Endodermal cell (in vitro differentiated cells): ENCODE results near the gene SNORC. TPM values are rescaled to one million over a fixed set of nuclear protein-coding genes. Genes with fewer than 3 reads are reported as not detected.
"Not testable (repeated sequence)": the region's sequence is repeated elsewhere in the genome, so short reads cannot be mapped to it uniquely, and the experiment has no call there.

Source experiments
- DNase-seq: peaks from one replicate; pipeline ENCODE4 v3.0.0-alpha.2; 2017
- H3K27ac ChIP-seq: 2 replicates; pipeline ENCODE4 v1.5.1; 2013; ENCODE audit warnings: mild to moderate bottlenecking, low read depth, low read length, moderate library complexity
- H3K27me3 ChIP-seq: 2 replicates; pipeline ENCODE4 v1.6.1; 2013; ENCODE audit warnings: mild to moderate bottlenecking, low read length, moderate library complexity; ENCODE audit not compliant: insufficient read depth, control insufficient read depth, poor library complexity, severe bottlenecking
- H3K36me3 ChIP-seq: 2 replicates; pipeline ENCODE4 v1.7.0; 2013; ENCODE audit warnings: mild to moderate bottlenecking, low read length, moderate library complexity; ENCODE audit not compliant: control insufficient read depth, insufficient read depth
- H3K4me1 ChIP-seq: one replicate; pipeline ENCODE4 v1.7.0; 2013; ENCODE audit warnings: low read length; ENCODE audit not compliant: control insufficient read depth, insufficient read depth
- H3K4me3 ChIP-seq: 2 replicates; pipeline ENCODE4 v1.5.1; 2013; ENCODE audit warnings: mild to moderate bottlenecking, low read length, moderate library complexity
- H3K9ac ChIP-seq: 2 replicates; pipeline ENCODE4 v1.6.1; 2013; ENCODE audit warnings: mild to moderate bottlenecking, low read length, moderate library complexity; ENCODE audit not compliant: poor library complexity, severe bottlenecking; ENCODE audit errors: extremely low read depth
- H3K9me3 ChIP-seq: 2 replicates; pipeline ENCODE4 v1.6.1; 2013; ENCODE audit warnings: mild to moderate bottlenecking, low read length, moderate library complexity; ENCODE audit not compliant: control insufficient read depth
- H3K27ac Mint-ChIP-seq: 2 replicates; pipeline ENCODE4 v1.8.0; 2020; ENCODE audit warnings: mixed read lengths
- H3K27me3 Mint-ChIP-seq: 2 replicates; pipeline ENCODE4 v1.8.0; 2021; ENCODE audit warnings: mild to moderate bottlenecking, mixed read lengths; ENCODE audit not compliant: insufficient read depth
- H3K36me3 Mint-ChIP-seq: 2 replicates; pipeline ENCODE4 v1.8.0; 2020; ENCODE audit warnings: low read depth, mixed read lengths
- H3K4me1 Mint-ChIP-seq: 2 replicates; pipeline ENCODE4 v1.8.0; 2020; ENCODE audit warnings: mixed read lengths
- H3K4me3 Mint-ChIP-seq: 2 replicates; pipeline ENCODE4 v1.8.0; 2020; ENCODE audit warnings: mild to moderate bottlenecking, moderate library complexity, mixed read lengths
- H3K9me3 Mint-ChIP-seq: 2 replicates; pipeline ENCODE4 v1.8.0; 2020; ENCODE audit warnings: mild to moderate bottlenecking, mixed read lengths
- CTCF ChIP-seq: fragments of 200-600 bp; sonication (generic); conservative IDR thresholded peaks from 2 replicates; pipeline ENCODE4 v1.5.0; 2021; ENCODE audit warnings: antibody characterized with exemption, mild to moderate bottlenecking
- WGBS, 2 experiments: methylation state at CpG; one replicate each; pipeline versions ENCODE4 v1.1.5 to v1.1.7; 2013; ENCODE audit warnings: missing lambda C conversion rate in 2 of 2, mixed read lengths in 1 of 2; ENCODE audit not compliant: insufficient coverage in 1 of 2, insufficient read length in 1 of 2; 5-methylcytosine and 5-hydroxymethylcytosine counted together
- total RNA-seq, 2 donors: library from RNA; stranded (reverse); fragmentation: NEBNext Ultra II Directional in 1 of 2; extraction: Animal tissue kit (Norgen Biotek cat#: 25700) in 1 of 2; gene quantifications; 2 replicates in 1 of 2; 3 replicates in 1 of 2; pipeline ENCODE4 v1.2.1, GENCODE V29; 2021

The SNORC gene
- total RNA-seq, 2 donors from 2014 or later = 3.6 to 5.0 TPM

GRCh38 chr2:232843834-232844233 is 26.2 kb upstream of the SNORC start:
- H3K36me3 ChIP-seq = peaks cover 85% of the 10 kb centered on the region
- peaks cover 64% of the 10 kb centered on the region for H3K36me3 Mint-ChIP-seq
- H3K9me3 Mint-ChIP-seq = no peaks in the 10 kb centered on the region
- H3K27ac Mint-ChIP-seq = no peak overlapping the region
- H3K4me3 Mint-ChIP-seq = no peak overlapping the region
- no peaks in the 10 kb centered on the region for H3K27me3 Mint-ChIP-seq
- H3K4me1 ChIP-seq = no peaks in the 10 kb centered on the region
- no peak overlapping the region for H3K9ac ChIP-seq
- H3K4me3 ChIP-seq = no peak overlapping the region
- no peaks in the 10 kb centered on the region for H3K27me3 ChIP-seq
- TF ChIP-seq CTCF = peak; percentile 61
- H3K4me1 Mint-ChIP-seq = peaks cover 3% of the 10 kb centered on the region
- no peaks in the 10 kb centered on the region for H3K9me3 ChIP-seq
- no peak overlapping the region for H3K27ac ChIP-seq
- 84 to 94% methylated on average over 2 of the region's 3 CpGs for WGBS, 2 experiments
- no peak for DNase-seq

- no peak overlapping the region for H3K27ac Mint-ChIP-seq
- Histone ChIP-seq H3K4me1 (no peaks in the 10 kb centered on the region), H3K36me3 (peaks cover 84% of the 10 kb centered on the region), H3K27me3 (no peaks in the 10 kb centered on the region), H3K9ac (no peak overlapping the region), H3K9me3 (no peaks in the 10 kb centered on the region), H3K4me3 (no peak overlapping the region), H3K27ac (no peak overlapping the region)
- H3K4me1 Mint-ChIP-seq = peaks cover 3% of the 10 kb centered on the region
- no peak for TF ChIP-seq CTCF
- no peaks in the 10 kb centered on the region for H3K27me3 Mint-ChIP-seq
- H3K4me3 Mint-ChIP-seq = no peak overlapping the region
- H3K36me3 Mint-ChIP-seq = peaks cover 69% of the 10 kb centered on the region
- no peak for DNase-seq
- H3K9me3 Mint-ChIP-seq = no peaks in the 10 kb centered on the region
Observed at GRCh38 chr2:232846055-232846454, 24.0 kb upstream of the SNORC start.

- H3K36me3 ChIP-seq = peaks cover 86% of the 10 kb centered on the region
- WGBS, 2 experiments = 80 to 98% methylated on average over 1 to 3 of the region's 3 CpGs
- DNase-seq = no peak
- no peak overlapping the region for H3K4me3 ChIP-seq
- H3K4me1 ChIP-seq = no peaks in the 10 kb centered on the region
- no peak overlapping the region for H3K9ac ChIP-seq
- Mint-ChIP-seq H3K27ac (peak overlapping the region; percentile 30), H3K9me3 (no peaks in the 10 kb centered on the region), H3K27me3 (no peaks in the 10 kb centered on the region), H3K36me3 (peaks cover 66% of the 10 kb centered on the region), H3K4me1 (no peaks in the 10 kb centered on the region), H3K4me3 (no peak overlapping the region)
- H3K9me3 ChIP-seq = no peaks in the 10 kb centered on the region
- no peaks in the 10 kb centered on the region for H3K27me3 ChIP-seq
- TF ChIP-seq CTCF = no peak
- H3K27ac ChIP-seq = no peak overlapping the region
Observed at GRCh38 chr2:232850039-232850438, 20.0 kb upstream of the SNORC start.

GRCh38 chr2:232852081-232852480 is 18.0 kb upstream of the SNORC start:
- H3K36me3 Mint-ChIP-seq = peaks cover 62% of the 10 kb centered on the region
- 93 to 96% methylated on average over 7 to 11 of the region's 11 CpGs for WGBS, 2 experiments

More at GRCh38 chr2:232852081-232852480, 18.0 kb upstream of the SNORC start:
- H3K9me3 ChIP-seq, H3K27me3 Mint-ChIP-seq, H3K27ac Mint-ChIP-seq, H3K4me3 ChIP-seq, H3K9me3 Mint-ChIP-seq, H3K4me1 Mint-ChIP-seq, H3K4me1 ChIP-seq, H3K27me3 ChIP-seq, H3K9ac ChIP-seq, H3K4me3 Mint-ChIP-seq, H3K27ac ChIP-seq, DNase-seq: not testable (repeated sequence)
- H3K36me3 ChIP-seq = peaks cover 84% of the 10 kb centered on the region
